Hindlimb muscle (tissue), 1 donor: ENCODE results near the gene SEH1L. TPM values are rescaled to one million over a fixed set of nuclear protein-coding genes. Genes with fewer than 3 reads are reported as not detected.
"Not testable (repeated sequence)": the region's sequence is repeated elsewhere in the genome, so short reads cannot be mapped to it uniquely, and the experiment has no call there.

Experiments used
- DNase-seq: peaks from one replicate; pipeline ENCODE4 v3.0.0-alpha.2; 2013
- polyA plus RNA-seq: library from polyadenylated mRNA; unstranded; fragments of 120-200 nt; gene quantifications from one replicate; pipeline ENCODE4 v1.2.1, GENCODE V29; 2013; ENCODE audit not compliant: insufficient read length

SEH1L gene, protein sequence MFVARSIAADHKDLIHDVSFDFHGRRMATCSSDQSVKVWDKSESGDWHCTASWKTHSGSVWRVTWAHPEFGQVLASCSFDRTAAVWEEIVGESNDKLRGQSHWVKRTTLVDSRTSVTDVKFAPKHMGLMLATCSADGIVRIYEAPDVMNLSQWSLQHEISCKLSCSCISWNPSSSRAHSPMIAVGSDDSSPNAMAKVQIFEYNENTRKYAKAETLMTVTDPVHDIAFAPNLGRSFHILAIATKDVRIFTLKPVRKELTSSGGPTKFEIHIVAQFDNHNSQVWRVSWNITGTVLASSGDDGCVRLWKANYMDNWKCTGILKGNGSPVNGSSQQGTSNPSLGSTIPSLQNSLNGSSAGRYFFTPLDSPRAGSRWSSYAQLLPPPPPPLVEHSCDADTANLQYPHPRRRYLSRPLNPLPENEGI
- 29.9 TPM for polyA plus RNA-seq

- DNase-seq = peak; percentile 97
These were observed at the start of gene SEH1L for GRCh38 chr18:12947285-12948049. SEH1L (plus strand) TSS chr18:12948011; CDS start chr18:12948122, 111 bp downstream.

DNA sequence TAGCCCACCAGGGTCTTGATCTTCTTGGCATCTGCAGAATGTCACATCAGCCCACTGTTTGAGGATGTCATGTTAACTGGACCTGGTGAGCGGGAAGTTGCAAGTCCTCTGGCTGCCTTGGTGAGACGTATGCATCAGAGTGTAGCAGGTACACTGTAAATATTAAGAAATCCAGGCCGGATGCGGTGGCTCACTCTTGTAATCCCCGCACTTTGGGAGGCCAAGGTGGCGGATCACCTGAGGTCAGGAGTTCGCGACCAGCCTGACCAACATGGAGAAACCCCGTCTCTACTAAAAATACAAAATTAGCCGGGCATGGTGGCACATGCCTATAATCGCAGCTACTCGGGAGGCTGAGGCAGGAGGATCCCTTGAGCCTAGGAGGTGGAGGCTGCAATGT is 46.6 kb upstream of the SEH1L start:
- DNase-seq = not testable (repeated sequence)

GRCh38 chr18:12904012-12904516 is 43.7 kb upstream of the SEH1L start:
- DNase-seq = no peak

- DNase-seq = no peak
These were observed 41.7 kb upstream of the SEH1L start for GRCh38 chr18:12906119-12906518.

- DNase-seq = no peak
These were observed 41.0 kb upstream of the SEH1L start for GRCh38 chr18:12906773-12907172.

- DNase-seq = no peak
These were observed 40.4 kb upstream of the SEH1L start for GRCh38 chr18:12907258-12907925.

DNA sequence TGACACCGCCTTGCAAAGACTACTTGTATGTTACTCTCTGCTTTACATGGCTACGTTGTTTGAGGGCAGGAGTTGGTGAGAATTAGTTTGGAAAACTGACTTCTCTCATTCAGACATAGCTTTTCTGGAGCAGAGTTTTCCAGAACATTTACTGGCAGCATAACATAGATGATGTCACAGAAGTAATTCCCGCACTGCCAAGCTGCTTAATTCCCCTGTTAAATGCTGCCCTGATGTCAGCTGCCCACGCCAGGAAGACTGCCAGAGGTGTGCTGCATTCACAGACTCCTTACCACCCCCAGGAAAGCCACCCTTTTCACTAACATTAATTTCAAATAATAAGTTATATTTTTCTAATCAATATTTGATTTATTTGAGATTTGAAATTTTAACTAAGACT is 39.1 kb upstream of the SEH1L start:
- DNase-seq = no peak

GRCh38 chr18:12911025-12911928 is 36.5 kb upstream of the SEH1L start:
- DNase-seq = no peak

DNA sequence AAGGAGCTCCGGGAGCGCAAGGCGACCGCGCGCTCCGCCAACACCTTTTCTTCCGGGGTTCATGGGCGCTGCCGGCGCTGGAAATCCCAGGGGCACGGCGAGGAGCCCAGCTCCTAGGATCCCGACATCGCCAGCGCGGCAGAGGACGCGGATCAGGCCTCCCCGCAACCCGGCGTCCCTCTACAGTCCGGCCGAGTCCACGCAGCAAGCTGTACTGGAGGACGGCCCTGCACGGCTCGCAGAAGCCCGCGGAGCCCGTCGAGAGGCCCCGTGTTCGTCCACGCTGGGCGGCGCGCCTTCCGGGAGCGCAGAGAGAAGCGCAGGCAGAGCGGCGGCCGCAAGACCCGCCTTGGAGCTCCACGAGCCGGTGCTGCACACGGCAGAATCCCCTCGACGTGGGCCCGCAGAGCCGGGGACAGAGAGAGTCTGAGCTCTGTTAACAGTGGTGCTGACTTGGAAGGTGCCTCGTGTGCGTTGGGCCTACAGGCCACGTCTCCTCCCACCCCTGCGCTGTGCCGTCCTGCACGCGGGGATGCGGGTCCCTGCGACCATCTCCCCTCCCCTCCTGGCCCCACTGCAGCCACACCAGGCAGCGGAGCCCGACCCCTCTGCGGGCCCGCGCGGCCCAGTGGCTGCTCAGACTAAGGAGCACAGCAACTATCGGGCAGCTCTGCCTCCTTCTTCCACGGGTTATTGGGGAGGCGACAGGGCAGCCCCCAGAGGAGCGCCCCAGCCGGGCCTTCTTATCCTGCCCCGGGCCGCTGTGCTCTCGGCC is 35.7 kb upstream of the SEH1L start:
- no peak for DNase-seq

DNA sequence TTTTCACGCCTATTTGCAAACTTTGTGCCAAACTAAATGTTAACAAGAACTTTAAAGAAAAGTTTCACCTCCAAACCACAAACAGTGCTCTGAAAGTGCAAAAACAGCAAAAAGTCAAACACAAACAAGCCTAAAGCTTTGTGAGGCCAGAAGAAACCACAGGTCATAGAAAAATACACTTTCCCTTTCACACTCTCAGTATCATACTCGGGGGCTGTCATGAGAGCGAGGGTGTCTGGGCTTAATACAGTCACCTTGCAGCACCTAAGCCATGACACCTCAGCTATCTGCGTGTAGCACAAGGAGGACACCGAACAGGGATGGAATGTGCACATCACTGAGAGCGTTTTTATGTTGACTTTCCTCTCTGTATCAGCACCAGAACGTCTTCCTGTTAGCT is 26.6 kb upstream of the SEH1L start:
- no peak for DNase-seq

DNA sequence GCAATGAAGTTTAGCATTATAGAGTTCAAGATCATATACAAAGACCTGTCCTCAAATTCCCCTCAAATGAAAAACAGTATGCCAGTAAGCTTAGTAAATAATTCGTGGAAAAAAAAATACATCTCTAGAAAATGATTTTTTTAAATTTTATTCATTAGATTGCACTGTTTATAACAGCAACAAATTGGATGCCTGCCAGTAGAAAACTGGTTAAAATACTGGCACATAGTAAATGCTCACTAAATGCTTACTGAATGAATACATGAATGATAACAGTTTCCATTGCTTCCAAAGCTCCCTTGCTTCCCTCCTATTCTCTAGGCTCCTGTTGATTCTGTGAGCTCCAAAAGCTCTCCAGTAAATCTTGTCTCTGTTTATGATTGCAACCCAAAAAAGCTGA is 25.5 kb upstream of the SEH1L start:
- DNase-seq = no peak

DNA sequence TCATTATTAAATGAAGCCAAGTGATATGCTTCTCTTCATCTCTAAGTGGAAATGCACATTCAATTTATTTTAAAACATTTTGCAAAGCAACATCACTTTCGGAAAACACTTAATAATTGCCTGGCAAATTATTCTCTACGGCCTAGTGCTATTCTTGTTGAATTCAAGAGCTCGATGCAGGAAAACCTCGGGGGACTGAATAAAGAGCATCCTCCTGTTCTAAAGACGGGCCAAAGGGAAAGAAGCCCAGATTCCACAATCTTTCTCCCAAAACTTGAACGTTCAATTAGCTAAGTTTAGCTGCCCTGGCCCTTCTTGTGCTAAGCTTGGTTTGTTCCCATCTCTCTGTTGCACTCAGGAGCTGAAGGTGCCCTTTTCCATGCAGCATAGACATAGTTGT is 23.2 kb upstream of the SEH1L start:
- no peak for DNase-seq

DNA sequence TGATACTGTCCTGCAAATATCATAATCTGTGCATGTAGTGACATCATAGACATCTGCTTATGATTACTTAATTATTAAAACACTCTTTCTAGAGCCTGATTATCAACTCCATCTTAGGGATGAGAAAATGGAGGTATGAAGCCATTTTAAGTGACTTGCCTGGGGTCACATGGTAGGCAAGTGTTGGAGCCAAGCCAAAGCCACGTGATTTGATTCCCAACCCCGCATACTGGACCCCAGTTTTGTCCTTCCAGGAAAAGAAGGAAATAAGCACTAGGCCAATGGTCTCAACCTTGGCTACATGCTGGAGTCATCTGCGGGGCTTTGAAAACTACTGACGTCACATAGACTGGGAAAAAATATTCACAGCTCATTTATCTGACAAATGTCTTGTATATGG is 19.6 kb upstream of the SEH1L start:
- no peak for DNase-seq

- no peak for DNase-seq
These were observed 19.2 kb upstream of the SEH1L start for GRCh38 chr18:12928641-12929040.

DNA sequence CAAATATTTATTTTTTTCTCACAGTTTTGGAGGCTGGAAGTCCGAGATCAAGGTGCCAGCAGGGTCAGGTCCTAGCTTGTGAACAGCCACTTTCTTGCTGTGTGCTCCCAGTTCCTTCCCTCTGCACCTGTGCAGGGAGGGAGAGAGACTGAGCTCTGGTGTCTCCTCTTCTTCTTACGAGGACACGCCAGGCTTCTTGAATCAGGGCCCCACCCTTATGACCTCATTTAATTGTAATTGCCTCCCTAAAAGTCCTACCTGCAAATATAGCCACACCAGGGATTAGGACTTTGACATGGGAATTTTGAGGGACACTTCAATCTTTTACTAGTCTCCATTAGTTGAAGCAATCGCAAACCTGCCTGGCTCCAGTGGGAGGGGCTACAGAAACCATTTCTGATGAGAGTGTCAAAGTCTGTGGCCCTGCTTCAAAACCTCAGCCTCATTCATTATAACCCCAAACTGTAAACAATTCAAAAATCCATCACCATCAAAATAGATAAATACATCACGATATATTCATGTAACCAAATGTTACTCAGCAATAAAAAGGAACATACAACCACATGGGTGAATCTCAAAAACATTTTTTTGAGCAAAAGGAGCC is 18.2 kb upstream of the SEH1L start:
- DNase-seq = no peak

DNA sequence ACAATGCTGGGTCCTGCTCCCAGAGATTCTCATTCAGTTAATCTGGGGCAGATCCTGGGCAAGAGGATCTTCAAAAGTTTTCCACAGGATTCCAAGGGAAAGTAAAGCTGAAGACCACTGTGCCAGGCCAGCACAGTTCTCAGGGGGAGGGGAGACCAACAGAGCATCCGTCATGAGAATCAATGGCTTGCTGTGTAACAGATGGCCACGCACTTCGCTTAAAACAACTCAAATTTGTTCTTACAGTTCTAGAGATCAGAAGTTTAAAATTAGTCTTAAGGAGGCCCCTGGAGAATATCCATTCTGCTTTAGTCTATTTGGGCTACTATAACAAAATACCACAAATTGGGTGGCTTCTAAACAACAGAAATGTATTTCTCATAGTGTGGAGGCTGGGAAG is 17.4 kb upstream of the SEH1L start:
- DNase-seq = no peak

DNA sequence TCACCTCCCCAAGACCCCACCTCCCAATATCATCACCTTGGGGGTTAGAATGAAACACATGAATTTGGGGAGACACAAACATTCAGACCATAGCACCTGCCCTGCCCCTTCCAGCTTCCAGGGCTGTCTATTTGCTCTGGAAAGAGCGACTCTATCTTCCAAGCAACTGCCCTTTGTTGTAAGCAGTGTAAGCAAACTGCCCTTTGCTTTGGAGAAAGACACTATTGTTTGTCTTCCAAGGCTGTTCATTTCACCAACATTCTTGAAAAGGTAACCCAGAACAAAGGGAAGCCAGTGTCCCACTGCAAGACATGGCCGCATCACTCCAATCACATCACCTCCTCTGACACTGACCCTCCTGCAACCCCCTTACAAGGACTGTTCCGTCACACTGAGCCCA is 16.9 kb upstream of the SEH1L start:
- no peak for DNase-seq

GRCh38 chr18:12933327-12933726 is 14.5 kb upstream of the SEH1L start:
- no peak for DNase-seq

DNA sequence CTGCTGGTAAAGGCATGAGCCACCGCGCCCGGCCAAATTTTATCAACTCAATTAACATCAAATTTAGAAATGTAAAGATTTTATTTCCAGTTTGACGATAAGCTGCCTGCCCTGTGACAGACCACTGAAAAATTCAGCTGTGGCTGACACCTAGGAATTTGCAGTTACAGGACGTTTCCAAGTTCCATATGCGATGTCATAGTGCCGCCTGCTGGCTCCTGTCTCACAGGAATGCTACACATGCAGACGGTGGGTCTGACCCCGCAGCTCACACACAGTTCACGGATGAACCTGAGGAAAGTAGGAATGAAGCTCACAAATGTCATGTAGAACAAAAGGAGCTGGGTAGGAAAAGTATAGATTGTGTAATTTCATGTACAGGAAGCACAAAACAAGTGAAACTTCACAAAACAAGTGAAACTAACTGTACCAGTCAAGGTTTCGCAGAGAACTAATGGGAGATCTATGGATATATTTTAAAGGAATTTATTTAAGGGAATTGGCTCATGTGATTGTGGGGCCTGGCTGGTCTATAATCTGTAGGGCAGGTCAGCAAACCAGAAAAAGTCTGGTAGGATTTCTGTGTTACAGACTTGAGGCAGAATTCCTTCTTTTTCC is 13.2 kb upstream of the SEH1L start:
- peak; percentile 81 for DNase-seq

GRCh38 chr18:12939162-12939561 is 8.6 kb upstream of the SEH1L start:
- no peak for DNase-seq
